HG03521 (cell line): ENCODE data around the gene SLC8A3.
"Not testable (repeated sequence)": the region's sequence is repeated elsewhere in the genome, so short reads cannot be mapped to it uniquely, and the experiment has no call there.

ENCODE experiments used
- ATAC-seq: cut with Tn5 transposase; IDR thresholded peaks from one replicate; pipeline ENCODE4 v1.9.1; 2021; ENCODE audit warnings: mild to moderate bottlenecking, moderate library complexity; ENCODE audit not compliant: unreplicated experiment

The SLC8A3 gene

GRCh38 chr14:70188659-70189455 is at the start of gene SLC8A3:
Gene SLC8A3 (minus strand): TSS chr14:70188951. CDS start chr14:70168422, 20,529 bp downstream.
- peak; percentile 29 for ATAC-seq

GRCh38 chr14:70237710-70238109 is 49.0 kb upstream of the SLC8A3 start:
- no peak for ATAC-seq

- no peak for ATAC-seq
Observed at GRCh38 chr14:70234066-70234950, 45.6 kb upstream of the SLC8A3 start.

GRCh38 chr14:70231756-70232544 is 43.2 kb upstream of the SLC8A3 start:
- not testable (repeated sequence) for ATAC-seq

GRCh38 chr14:70229877-70230640 is 41.3 kb upstream of the SLC8A3 start:
- ATAC-seq = not testable (repeated sequence)

- ATAC-seq = no peak
Observed at GRCh38 chr14:70213721-70214282, 25.1 kb upstream of the SLC8A3 start.

GRCh38 chr14:70212752-70213151 is 24.0 kb upstream of the SLC8A3 start:
- no peak for ATAC-seq

GRCh38 chr14:70208380-70208779 is 19.6 kb upstream of the SLC8A3 start:
- no peak for ATAC-seq

- no peak for ATAC-seq
Observed at GRCh38 chr14:70203686-70204085, 14.9 kb upstream of the SLC8A3 start.

- ATAC-seq = no peak
Observed at GRCh38 chr14:70201994-70202393, 13.2 kb upstream of the SLC8A3 start.

- ATAC-seq = no peak
Observed at GRCh38 chr14:70193396-70193795, 4.6 kb upstream of the SLC8A3 start.

- no peak for ATAC-seq
Observed at GRCh38 chr14:70192915-70193314, 4.2 kb upstream of the SLC8A3 start.

GRCh38 chr14:70190156-70190555 is 1.4 kb upstream of the SLC8A3 start:
- ATAC-seq = no peak

- no peak for ATAC-seq
Observed at GRCh38 chr14:70189456-70190077, 816 bp upstream of the SLC8A3 start.

GRCh38 chr14:70188322-70188658 is 461 bp downstream of the SLC8A3 start:
- ATAC-seq = peak; percentile 22

GRCh38 chr14:70186900-70187451 is 1.8 kb downstream of the SLC8A3 start:
- no peak for ATAC-seq

GRCh38 chr14:70183991-70184390 is 4.8 kb downstream of the SLC8A3 start:
- peak; percentile 47 for ATAC-seq

GRCh38 chr14:70181276-70181675 is 7.5 kb downstream of the SLC8A3 start:
- ATAC-seq = no peak

- no peak for ATAC-seq
Observed at GRCh38 chr14:70180718-70181117, 8.0 kb downstream of the SLC8A3 start.
